ENCODE data around the gene SOCS4.

Gene SOCS4

DNA sequence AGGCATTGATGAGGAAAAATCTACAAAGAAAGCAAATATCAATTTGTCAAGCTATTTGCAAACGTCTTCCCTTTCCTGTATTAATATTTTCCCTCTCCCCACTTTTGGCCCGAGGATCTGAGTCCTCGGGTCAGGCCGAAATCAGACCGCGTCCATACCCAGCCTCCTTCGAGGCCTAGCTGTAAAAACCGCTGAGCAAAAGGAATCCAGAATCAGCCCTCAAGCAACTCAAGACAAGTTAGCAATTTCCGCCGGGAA lies 24.1 kb downstream of the SOCS4 start:
- Histone ChIP-seq H3K9me2 (replicated peaks; ENCODE audit: insufficient read depth, low read length) (no peaks in the 10 kb centered on the region), H3K79me2 (ENCODE audit: insufficient read depth, low read length) (peaks cover 45% of the 10 kb centered on the region), H3K27me3 (ENCODE audit: low read length) (no peaks in the 10 kb centered on the region), H4K20me1 (ENCODE audit: low read depth, low read length) (peaks cover 34% of the 10 kb centered on the region), H3K4me2 (ENCODE audit: low read depth, low read length, poor library complexity, severe bottlenecking) (peak overlapping the region; percentile 88), H3K4me3 (ENCODE audit: insufficient read depth, low read length, poor library complexity, severe bottlenecking) (peak overlapping the region; percentile 61), H3K9ac (ENCODE audit: low read length) (peak overlapping the region; percentile 99), H3F3A (ENCODE audit: insufficient read depth) (peaks cover 42% of the 10 kb centered on the region), H3K36me3 (ENCODE audit: low read length) (peaks cover 20% of the 10 kb centered on the region; the same call in 1 of the 2 replicates), H3K27ac (ENCODE audit: low read depth, low read length) (peak overlapping the region; percentile 90), H2AFZ (ENCODE audit: low read depth, low read length, severe bottlenecking) (peak overlapping the region; percentile 97), H3K9me3 (ENCODE audit: insufficient read depth, low read length) (no peaks in the 10 kb centered on the region)
- TF ChIP-seq, protein P1, sequence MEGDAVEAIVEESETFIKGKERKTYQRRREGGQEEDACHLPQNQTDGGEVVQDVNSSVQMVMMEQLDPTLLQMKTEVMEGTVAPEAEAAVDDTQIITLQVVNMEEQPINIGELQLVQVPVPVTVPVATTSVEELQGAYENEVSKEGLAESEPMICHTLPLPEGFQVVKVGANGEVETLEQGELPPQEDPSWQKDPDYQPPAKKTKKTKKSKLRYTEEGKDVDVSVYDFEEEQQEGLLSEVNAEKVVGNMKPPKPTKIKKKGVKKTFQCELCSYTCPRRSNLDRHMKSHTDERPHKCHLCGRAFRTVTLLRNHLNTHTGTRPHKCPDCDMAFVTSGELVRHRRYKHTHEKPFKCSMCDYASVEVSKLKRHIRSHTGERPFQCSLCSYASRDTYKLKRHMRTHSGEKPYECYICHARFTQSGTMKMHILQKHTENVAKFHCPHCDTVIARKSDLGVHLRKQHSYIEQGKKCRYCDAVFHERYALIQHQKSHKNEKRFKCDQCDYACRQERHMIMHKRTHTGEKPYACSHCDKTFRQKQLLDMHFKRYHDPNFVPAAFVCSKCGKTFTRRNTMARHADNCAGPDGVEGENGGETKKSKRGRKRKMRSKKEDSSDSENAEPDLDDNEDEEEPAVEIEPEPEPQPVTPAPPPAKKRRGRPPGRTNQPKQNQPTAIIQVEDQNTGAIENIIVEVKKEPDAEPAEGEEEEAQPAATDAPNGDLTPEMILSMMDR (IDR thresholded peaks at IDR 0.05; ENCODE audit: insufficient read depth, low read length, poor library complexity, severe bottlenecking): no peak
- no peak for TF ChIP-seq EZH2phosphoT487 (conservative IDR thresholded peaks at IDR 0.05; ENCODE audit: low read length)

- peaks cover 36% of the 10 kb centered on the region for H4K20me1 ChIP-seq (ENCODE audit: low read depth, low read length)
- peaks cover 36% of the 10 kb centered on the region for H3F3A ChIP-seq (ENCODE audit: insufficient read depth)
- no peaks in the 10 kb centered on the region for H3K9me2 ChIP-seq (replicated peaks; ENCODE audit: insufficient read depth, low read length)
- peak within 1 kb of the TSS; percentile 92 for H3K4me3 ChIP-seq (ENCODE audit: insufficient read depth, low read length, poor library complexity, severe bottlenecking)
- TF ChIP-seq EZH2phosphoT487 (conservative IDR thresholded peaks at IDR 0.05; ENCODE audit: low read length): no peak
- TF ChIP-seq, protein P1 (IDR thresholded peaks at IDR 0.05; ENCODE audit: insufficient read depth, low read length, poor library complexity, severe bottlenecking): peak; percentile 95
- no peaks in the 10 kb centered on the region for H3K9me3 ChIP-seq (ENCODE audit: insufficient read depth, low read length)
- peak within 1 kb of the TSS; percentile 99 for H3K9ac ChIP-seq (ENCODE audit: low read length)
- peak within 1 kb of the TSS; percentile 90 for H3K27ac ChIP-seq (ENCODE audit: low read depth, low read length)
- H3K79me2 ChIP-seq (ENCODE audit: insufficient read depth, low read length): peaks cover 51% of the 10 kb centered on the region
- H2AFZ ChIP-seq (ENCODE audit: low read depth, low read length, severe bottlenecking): peak within 1 kb of the TSS; percentile 97
- H3K36me3 ChIP-seq (ENCODE audit: low read length): peaks cover 21% of the 10 kb centered on the region; the same call in 1 of the 2 replicates
- no peaks in the 10 kb centered on the region for H3K27me3 ChIP-seq (ENCODE audit: low read length)
- H3K4me2 ChIP-seq (ENCODE audit: low read depth, low read length, poor library complexity, severe bottlenecking): peak within 1 kb of the TSS; percentile 89
Measured at GRCh38 chr14:55051423-55052268, 24.6 kb downstream of the SOCS4 start, which contains the start of gene MAPK1IP1L. TSS of gene MAPK1IP1L (plus strand) at chr14:55051647. CDS start at chr14:55061684, 10,037 bp downstream.

DNA sequence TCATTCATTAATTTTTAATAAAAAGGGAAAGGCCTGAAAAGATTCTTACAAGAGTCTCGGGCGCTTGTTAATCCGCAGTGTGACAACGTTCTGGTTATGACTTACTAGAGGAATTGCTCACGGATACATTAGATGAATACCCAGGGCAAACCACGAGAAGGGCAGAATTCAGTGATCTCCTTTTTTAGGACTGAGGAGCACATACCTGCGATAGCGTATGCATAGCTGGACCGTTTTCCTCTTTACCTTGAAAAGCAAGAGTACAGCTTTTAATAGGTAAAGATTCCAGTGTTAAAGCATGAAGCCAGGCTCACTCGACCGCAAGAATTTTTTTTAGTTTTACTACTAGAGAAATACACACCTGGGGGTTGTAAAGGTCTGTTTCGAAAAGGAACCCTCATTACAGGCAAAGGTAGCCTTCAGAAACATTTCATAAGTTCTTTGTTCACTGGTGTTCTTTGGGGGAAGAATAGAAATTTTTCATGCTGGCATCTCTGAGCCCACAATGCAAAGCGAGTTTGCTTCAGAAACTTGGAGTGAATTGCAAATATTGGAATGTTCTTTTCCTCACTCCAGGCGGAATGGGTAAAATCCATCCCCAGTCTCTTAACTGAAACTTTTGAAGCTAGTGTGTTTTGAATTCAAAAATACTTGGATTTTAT lies 25.4 kb downstream of the SOCS4 start:
- H3K9me2 ChIP-seq (replicated peaks; ENCODE audit: insufficient read depth, low read length): no peaks in the 10 kb centered on the region
- H3K79me2 ChIP-seq (ENCODE audit: insufficient read depth, low read length): peaks cover 58% of the 10 kb centered on the region
- no peak overlapping the region for H2AFZ ChIP-seq (ENCODE audit: low read depth, low read length, severe bottlenecking)
- H3K27me3 ChIP-seq (ENCODE audit: low read length): no peaks in the 10 kb centered on the region
- peaks cover 42% of the 10 kb centered on the region for H4K20me1 ChIP-seq (ENCODE audit: low read depth, low read length)
- H3K9ac ChIP-seq (ENCODE audit: low read length): peak overlapping the region; percentile 99
- H3F3A ChIP-seq (ENCODE audit: insufficient read depth): peaks cover 29% of the 10 kb centered on the region
- peak overlapping the region; percentile 90 for H3K27ac ChIP-seq (ENCODE audit: low read depth, low read length)
- H3K9me3 ChIP-seq (ENCODE audit: insufficient read depth, low read length): no peaks in the 10 kb centered on the region
- TF ChIP-seq, protein P1 (IDR thresholded peaks at IDR 0.05; ENCODE audit: insufficient read depth, low read length, poor library complexity, severe bottlenecking): no peak
- no peak for TF ChIP-seq EZH2phosphoT487 (conservative IDR thresholded peaks at IDR 0.05; ENCODE audit: low read length)
- H3K36me3 ChIP-seq (ENCODE audit: low read length): peaks cover 21% of the 10 kb centered on the region; the same call in 1 of the 2 replicates
- H3K4me2 ChIP-seq (ENCODE audit: low read depth, low read length, poor library complexity, severe bottlenecking): peak overlapping the region; percentile 89
- H3K4me3 ChIP-seq (ENCODE audit: insufficient read depth, low read length, poor library complexity, severe bottlenecking): peak overlapping the region; percentile 92

Measured in SU-DHL-6 (cell line).